NCI-H524 treated with DMSO at 0.1 percent for 48 hours (cell line): ENCODE measurements around the gene IQCM.

Source experiments
- DNase-seq: peaks from one replicate; lab custom pipeline; 2025; lab: John Stamatoyannopoulos, UW

The IQCM gene

GRCh38 chr4:149781150-149781549 lies 34.5 kb downstream of the IQCM start:
- no peak for DNase-seq

- DNase-seq: no peak
Observed at GRCh38 chr4:149768477-149768876, 47.2 kb downstream of the IQCM start.

GRCh38 chr4:149766135-149766534 lies 49.5 kb downstream of the IQCM start:
- no peak for DNase-seq

DNA sequence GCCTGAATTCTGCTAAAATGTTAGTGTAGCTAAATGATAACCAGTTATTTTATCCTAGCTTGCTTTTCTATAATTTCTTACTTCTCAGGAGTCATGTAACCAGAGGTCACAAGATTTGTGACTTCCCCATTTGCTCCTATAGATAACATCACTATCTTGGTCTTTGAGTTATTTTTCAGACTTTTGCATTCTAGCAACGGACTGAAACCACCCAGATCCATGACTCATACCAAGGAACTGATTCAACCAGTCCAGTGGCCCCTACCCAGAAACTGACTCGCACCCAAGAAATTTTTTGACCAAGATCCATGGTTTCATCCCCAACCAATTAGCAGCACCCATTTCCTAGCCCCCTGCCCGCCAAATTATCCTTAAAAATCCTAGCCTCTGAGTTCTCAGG lies 50.0 kb downstream of the IQCM start:
- no peak for DNase-seq

- no peak for DNase-seq
Observed at GRCh38 chr4:149755969-149756368, 59.7 kb downstream of the IQCM start.

- DNase-seq: no peak
Observed at GRCh38 chr4:149754526-149754925, 61.1 kb downstream of the IQCM start.

DNA sequence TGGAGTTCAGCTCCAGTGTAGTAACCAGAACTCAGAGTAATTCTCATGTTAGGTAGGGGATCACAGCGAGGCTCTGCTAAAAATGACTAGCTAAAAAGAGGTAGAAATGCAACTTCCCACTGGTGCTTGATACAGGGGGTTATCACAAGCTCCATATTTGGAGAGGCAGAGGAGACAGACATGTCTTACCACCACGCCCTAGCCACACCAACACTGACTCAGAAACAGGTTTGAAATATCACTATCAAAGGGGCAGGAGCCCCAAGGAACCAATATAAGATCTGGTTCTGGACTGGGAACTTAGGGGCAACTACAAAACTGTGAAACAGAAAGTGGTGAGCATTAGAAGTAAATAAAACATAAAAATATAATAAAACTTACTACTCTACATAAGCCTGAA lies 62.9 kb downstream of the IQCM start:
- DNase-seq: no peak

DNA sequence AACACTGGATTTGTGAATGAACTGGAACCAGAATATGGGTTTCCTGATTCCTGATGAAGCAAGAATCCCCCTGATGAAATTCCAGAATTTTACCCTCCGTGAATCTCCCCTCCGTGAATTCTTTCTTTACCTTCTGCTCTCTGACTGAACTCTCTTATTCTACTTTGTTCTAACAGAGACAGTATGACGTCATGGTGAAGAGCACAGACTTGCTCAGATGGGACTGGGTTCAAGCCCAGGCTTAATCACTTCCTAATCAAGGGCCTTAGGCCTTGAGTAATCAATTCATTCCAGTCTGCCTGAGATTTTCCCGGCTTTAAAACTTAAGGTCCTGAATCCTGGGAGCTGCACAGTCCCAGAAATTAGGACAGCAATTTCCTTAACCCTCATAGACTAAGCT lies 64.5 kb downstream of the IQCM start:
- no peak for DNase-seq

DNA sequence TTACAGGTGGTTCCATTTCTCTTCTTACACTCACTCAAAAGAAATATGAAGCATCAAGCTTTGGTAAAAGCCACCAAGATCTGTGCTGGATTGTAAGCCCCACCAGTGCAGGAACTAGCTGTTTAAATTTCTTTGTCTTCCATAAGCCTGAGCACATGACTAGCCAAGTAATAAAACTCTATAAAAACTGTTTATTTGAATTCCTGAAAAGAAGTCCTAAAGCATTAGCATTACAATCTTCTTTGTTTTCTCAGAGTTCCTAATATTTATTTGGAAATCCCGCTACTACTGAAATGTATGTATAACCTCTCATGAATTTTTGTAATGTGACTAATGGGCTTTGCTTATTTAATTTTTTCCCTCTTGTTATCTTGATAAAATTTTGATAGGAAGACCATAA lies 65.9 kb downstream of the IQCM start:
- no peak for DNase-seq

DNA sequence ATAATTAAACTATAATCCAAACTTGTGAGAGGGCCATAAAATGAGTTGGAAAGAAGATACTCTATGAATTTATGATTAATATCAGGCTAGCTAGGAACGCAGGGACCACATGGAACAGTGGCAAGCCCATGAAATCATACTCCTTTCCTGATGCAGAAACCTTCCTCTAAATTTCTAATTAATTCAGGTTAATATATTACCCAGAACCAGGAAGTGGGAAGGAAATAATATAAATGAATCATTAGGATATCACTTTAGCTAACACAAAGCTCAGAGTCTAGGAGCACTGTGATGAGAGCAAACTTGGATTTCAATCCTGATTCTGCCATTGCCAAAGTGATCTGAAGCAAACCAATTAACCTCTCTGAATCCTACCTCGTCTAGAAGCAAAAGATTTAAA lies 68.0 kb downstream of the IQCM start:
- no peak for DNase-seq

DNA sequence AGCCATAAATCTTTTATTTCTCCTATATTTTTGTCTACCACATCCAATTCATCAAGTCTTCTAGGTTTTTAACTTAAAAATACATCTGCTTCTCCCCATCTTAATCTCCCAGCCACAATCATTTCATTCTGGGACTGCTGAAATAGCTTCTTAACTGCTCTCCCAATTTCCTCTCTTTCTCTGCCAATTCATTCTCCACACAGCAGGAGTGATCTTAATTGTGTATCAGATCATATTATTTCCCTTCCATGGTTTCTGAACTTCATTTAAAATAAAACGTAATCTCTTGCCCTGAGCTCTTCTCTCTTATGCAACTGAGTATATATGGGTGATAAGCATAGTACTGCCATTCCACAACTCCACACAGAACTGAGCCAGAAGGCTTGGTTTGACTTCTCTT lies 69.4 kb downstream of the IQCM start:
- DNase-seq: no peak

DNA sequence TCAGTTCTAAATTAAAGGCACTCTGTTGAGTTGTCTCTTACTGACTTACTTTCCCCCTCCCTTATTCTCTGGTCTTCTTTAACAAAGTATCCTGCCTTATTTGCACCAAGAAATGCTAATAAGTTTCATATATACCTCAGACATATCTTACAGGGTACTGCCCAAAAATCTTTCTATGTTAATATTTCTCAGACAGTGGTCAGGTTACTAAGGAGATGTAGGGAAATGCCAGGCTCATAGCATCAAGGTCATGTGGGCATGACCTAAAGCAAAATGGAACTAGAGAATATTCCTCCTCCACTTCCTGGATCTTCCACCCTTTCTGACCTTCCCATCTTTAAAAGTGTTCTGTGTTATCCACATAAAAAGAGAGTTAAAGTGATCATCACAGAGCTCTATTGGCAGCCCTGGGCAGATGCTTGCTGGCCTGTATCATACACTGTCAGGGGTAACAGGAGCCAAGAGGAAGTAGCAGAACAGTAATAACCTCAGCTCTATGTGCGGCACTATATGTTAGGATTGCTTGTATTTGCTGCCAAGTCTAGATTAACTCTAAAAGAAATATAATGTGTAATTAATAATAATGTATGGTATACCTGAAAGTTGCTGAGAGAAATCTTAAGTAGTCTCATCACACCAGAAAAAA lies 74.3 kb downstream of the IQCM start:
- DNase-seq: no peak

GRCh38 chr4:149738156-149738555 lies 77.5 kb downstream of the IQCM start:
- no peak for DNase-seq

- no peak for DNase-seq
Observed at GRCh38 chr4:149735796-149736195, 79.8 kb downstream of the IQCM start.

DNA sequence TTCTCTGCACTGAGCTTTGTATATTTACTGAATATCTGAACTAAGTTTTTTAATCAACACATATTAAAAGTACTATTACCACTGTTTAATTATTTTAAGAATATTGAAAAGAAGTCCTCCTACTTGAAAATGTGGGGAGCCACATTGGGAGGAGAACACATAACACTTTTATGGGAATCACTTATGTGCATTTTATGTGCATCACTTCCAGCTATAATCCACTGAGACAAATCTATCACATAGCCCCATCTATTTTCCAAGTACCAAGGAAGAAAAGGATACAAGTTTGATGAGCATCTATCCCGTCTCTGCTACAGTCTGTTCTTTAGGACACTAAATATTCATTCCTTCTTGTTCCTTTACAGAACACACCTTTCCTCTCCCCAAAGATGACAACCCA lies 87.2 kb downstream of the IQCM start:
- DNase-seq: no peak

DNA sequence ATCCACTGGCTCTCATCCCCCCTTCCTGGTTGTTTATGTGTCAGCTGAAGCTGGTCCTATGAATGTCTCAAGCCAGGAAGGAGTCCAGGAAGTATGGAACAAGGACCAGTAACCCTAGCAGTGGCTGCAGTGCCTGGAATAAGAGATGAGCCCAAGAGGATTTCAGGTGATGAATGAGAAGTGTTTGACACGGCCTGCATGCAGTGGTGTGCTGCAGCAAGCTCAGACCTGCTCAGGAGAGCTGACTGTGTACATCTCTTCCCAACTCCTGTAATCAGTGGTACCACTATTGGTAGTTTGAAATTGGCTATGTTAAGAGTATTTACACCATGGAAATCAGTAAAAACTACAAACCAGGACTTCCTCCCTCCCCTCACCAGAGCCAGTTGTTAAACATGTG lies 88.0 kb downstream of the IQCM start:
- DNase-seq: no peak

DNA sequence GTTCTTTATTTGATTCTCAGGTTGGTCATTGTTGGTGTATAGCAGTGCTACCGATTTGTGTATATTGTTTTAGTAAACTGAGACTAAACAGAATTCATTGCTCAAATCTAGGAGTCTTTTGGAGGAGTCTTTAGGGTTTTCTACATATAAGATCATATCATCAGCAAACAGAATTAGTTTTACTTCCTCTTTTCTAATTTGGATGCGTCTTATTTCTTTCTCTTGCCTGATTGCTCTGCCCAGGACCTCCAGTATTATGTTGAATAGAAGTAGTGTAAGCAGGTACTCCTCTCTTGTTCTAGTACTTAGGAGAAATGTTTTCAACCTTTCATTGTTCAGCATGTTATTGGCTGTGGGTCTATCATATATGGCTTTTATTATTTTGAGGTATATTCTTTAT lies 92.6 kb downstream of the IQCM start:
- DNase-seq: no peak

DNA sequence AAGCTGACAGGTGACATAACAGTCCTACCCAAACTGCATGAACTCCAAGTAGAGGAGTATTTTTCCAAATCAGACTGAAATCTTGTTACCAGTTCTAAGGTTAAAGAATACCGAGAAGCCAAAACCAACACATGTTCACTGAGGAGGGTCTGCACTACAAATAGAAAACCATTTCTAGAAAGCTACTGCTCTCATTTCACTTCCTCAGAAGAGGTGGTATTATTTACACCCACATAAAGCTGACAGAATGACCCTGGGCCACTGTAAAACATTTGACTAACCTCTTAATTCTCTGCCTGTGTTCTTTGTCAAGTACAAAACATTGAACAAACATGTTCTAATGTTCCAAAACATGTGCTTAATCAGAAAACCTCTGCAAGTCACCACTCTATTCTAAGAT lies 95.8 kb downstream of the IQCM start:
- DNase-seq: no peak

- DNase-seq: no peak
Observed at GRCh38 chr4:149719357-149719756, 96.3 kb downstream of the IQCM start.

DNA sequence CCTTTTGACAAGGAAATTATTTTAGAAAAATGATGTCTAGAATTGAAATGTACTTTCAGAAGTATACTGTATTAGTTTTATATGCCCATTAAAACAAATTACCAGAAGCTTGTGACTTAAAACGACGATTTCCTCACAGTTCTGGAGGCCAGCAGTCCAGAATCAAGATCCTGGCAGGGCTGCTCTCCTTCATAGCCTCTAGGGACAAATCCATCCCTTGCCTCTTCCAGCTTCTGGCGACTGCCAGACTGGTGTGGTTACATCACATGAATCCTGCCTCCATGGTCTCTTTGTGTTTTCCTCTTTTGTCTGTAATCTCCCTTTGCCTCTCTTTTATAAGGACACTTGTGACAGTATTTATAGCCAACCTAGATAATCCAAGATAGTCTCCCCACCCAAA lies 97.1 kb downstream of the IQCM start:
- DNase-seq: no peak

DNA sequence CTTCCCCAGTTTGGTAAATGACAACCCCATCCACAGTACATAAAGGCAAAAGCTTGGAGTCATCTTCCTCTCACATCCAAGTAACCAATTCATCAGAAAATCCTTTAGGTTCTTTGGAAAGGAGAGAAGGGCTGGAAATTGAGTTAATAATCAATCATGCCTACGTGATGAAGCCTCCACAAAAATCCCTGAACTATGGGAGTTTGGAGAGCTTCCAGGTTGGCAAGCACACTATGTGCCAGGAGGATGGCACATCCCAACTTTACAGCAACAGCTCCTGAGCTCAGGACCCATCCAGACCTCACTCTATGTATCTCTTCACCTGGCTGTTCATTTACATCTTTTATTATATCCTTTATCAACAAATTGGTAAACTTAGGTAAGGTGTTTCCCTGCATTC lies 98.9 kb downstream of the IQCM start:
- DNase-seq: no peak

DNA sequence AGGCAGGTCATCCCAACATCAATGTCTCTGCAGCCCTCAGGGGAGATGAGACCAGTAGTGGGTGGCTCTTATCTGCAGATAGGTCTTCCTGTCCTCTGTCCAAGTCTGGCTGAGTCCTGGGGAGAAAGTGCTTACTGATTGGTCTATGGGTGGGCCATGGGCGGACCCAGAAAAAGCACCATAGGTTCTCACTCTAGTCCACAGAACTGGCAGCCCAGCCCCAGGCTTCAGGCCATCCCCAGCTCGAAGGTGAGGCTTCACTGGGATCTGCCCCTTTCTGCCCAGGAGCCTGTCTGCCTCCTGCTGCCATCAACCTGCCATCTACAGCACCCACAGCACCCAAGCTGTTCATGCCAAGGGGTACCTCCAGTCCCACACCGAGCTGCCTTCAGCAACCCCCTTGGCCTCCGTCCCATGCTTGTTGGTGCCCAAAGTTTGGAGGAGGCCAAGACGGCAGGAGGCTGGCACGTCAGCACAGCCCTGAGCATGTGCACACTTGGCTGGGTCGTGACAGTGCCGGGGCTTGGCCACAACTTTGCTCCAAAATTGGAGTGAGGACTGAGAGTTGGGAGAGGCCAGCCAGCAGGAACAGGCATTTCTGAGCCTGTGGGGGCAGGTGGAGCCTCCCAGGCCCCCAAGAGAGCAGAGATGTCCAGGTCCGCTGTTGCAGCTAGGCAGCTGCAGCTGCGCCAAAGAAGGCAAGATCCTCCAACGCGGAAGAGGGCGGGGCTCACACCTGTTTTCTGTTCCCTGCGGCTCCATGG lies 99.6 kb downstream of the IQCM start:
- no peak for DNase-seq

- DNase-seq: no peak
Observed at GRCh38 chr4:149713031-149713430, 102.6 kb downstream of the IQCM start.
